Adrenal gland (tissue), 5 donors: ENCODE measurements around the gene GNAQ.

Source experiments
- POLR2A ChIP-seq, 2 donors: fragments of 450-650 bp; IDR thresholded peaks; one replicate each; pipeline ENCODE4 v1.6.1; 2017; ENCODE audit warnings: antibody characterized with exemption in 2 of 2, mild to moderate bottlenecking in 2 of 2, moderate library complexity in 1 of 2
- TF ChIP-seq, protein P1 (sequence below), 6 experiments: fragments of 450-650 bp in 4 of 6; fragments of 200-600 bp in 2 of 6; sonication (generic) in 1 of 6; IDR thresholded peaks; 1 replicate in 5 of 6; 2 replicates in 1 of 6; pipeline versions ENCODE4 v1.5.1 to v1.8.0; 2016 to 2021; ENCODE audit warnings: antibody characterized with exemption in 6 of 6, mild to moderate bottlenecking in 2 of 6, moderate library complexity in 1 of 6
- donor health status: DM: no; HTN: no; CAD: no.

GRCh38 chr9:77743386-77743785, 288.2 kb downstream of the GNAQ start:
- TF ChIP-seq, protein P1, sequence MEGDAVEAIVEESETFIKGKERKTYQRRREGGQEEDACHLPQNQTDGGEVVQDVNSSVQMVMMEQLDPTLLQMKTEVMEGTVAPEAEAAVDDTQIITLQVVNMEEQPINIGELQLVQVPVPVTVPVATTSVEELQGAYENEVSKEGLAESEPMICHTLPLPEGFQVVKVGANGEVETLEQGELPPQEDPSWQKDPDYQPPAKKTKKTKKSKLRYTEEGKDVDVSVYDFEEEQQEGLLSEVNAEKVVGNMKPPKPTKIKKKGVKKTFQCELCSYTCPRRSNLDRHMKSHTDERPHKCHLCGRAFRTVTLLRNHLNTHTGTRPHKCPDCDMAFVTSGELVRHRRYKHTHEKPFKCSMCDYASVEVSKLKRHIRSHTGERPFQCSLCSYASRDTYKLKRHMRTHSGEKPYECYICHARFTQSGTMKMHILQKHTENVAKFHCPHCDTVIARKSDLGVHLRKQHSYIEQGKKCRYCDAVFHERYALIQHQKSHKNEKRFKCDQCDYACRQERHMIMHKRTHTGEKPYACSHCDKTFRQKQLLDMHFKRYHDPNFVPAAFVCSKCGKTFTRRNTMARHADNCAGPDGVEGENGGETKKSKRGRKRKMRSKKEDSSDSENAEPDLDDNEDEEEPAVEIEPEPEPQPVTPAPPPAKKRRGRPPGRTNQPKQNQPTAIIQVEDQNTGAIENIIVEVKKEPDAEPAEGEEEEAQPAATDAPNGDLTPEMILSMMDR (IDR thresholded peaks at IDR 0.05): no peak
- TF ChIP-seq POLR2A (IDR thresholded peaks at IDR 0.05): no peak
